HG03342 (cell line): ENCODE measurements around the gene RPL23.

Source experiments
- ATAC-seq: cut with Tn5 transposase; IDR thresholded peaks from one replicate; pipeline ENCODE4 v1.9.1; 2021; ENCODE audit warnings: mild to moderate bottlenecking, moderate library complexity; ENCODE audit not compliant: unreplicated experiment

The RPL23 gene

DNA sequence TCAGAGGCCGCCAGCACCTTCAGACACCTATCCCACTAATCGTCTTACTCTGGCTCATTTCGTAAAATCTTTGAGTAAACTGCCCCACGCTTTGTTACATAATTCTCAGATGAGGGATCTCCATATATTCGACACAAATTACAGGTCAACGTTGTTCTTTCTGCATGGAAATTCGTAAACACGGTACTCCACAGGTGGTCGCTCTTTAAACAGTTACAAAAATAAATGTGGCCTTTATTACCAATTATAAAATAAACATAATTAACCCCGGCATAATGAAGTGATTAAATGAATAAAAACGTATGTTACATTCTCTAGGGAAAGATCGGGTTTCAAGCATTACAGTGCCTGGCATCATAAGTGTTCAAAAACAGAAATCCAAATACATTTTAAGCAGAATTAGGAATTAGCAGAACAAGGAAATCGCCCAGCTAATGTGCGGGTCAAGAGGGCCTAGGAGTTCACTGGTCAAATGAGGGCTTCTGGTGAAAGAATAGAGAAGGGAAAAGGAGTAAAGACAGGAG lies 53.2 kb downstream of the RPL23 start:
- no peak for ATAC-seq

DNA sequence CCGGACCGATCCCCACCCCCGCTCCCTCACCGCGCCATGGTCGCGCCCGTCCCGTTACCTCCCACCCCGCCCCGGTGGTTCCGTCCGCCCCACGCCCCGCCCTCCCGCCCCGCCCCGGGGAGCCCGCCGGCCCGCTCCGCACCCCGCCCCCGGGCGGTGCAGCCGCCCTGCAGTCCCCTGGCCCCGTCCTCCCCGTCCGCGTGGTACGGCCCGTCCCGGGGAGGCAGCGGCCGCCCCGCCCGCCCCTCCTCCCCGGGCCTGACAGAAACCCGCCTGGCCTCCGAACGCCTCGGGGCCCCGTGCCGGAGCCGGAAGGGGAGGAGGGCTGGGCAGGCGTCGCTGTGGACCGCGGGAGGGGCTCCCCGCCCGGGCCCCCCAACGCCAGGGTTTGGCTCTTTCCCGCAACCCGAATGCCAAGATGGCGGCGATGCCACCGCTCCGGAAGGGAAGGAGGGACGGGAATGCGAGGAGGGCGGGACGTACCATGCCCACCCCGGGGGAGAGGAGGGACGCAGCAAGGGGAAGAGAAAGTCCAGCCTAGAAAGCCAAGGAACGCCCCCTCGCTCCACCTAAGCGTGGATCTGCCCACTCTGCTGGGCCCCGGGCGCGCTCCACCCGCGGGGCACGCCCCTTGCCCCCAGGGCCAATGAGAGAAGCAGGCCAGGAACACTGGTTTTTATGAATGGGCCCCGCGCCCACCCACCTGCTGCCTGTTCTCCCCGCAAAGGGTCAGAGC lies 53.9 kb downstream of the RPL23 start, which contains the start of gene PIP4K2B:
Gene PIP4K2B (minus strand): TSS at position 56 of the 736 bp plus-strand sequence. CDS start 132 bp downstream, outside the sequence.
- peak; percentile 78 for ATAC-seq

DNA sequence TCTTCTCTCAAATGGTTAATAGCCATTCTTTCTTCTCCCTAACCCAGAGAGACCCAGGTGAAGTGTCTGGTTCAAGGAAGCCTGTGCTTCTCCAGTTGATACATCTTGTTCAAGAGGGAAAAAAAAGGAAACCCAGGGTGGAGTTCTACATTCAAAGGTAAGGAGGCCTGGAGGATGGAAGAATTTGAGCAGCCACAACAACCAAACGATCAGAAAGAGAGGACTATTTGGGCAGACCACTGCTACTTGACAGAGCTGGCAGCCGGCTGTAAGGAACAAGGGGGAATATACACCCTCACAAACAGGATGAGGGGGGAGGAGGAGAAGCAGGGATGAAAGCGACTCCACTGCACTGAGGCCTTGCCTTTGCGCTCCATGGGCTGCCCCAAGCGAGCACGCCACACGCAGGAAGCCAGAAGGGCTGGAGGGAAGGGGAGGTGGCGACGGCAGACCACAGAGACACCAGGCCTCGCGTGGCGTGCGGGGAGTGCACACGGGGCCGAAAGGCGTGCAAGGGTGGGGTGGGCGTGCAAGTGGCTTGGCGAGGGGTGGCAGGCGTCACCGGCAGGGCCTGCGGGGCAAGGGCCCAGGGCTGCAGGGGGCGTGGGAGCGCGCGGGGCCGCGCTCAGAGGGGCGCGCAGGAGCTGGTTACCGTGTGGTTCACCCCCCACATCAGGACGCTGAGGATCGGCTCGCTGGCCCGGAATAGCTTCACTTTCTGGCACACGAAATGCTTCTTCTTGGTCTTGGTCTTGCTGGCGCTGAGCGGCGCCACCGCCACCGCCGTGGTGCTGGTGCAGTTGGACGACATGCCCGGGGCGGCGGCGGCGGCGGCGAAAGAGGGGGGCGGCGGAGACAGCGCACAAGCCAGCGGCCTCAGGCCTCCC lies 54.7 kb downstream of the RPL23 start:
- peak; percentile 14 for ATAC-seq
